Neuronal stem cell (in vitro differentiated cells): ENCODE data around the gene PYCARD.

Source experiments
- DNase-seq: peaks from one replicate; pipeline ENCODE4 v3.0.0-alpha.2; 2013; ENCODE audit warnings: low spot score
- H2AFZ ChIP-seq: one replicate; pipeline ENCODE4 v1.6.1; 2013; ENCODE audit warnings: mild to moderate bottlenecking, low read length, inconsistent platforms
- H2AK5ac ChIP-seq: 2 replicates; pipeline ENCODE4 v1.6.1; 2013; ENCODE audit warnings: low read depth, mild to moderate bottlenecking, inconsistent platforms, low read length, moderate library complexity, mixed read lengths
- H2BK120ac ChIP-seq: 2 replicates; pipeline ENCODE4 v1.6.1; 2013; ENCODE audit warnings: low read depth, mild to moderate bottlenecking, inconsistent platforms, low read length, moderate library complexity, mixed read lengths
- H2BK12ac ChIP-seq: one replicate; pipeline ENCODE4 v1.6.1; 2013; ENCODE audit warnings: low read length, inconsistent platforms
- H2BK15ac ChIP-seq: 2 replicates; pipeline ENCODE4 v1.6.1; 2013; ENCODE audit warnings: mild to moderate bottlenecking, low read length, inconsistent platforms, mixed read lengths
- H2BK5ac ChIP-seq: one replicate; pipeline ENCODE4 v1.6.1; 2013; ENCODE audit warnings: inconsistent platforms, mild to moderate bottlenecking, low read length, moderate library complexity
- H3K14ac ChIP-seq: one replicate; pipeline ENCODE4 v1.6.1; 2013; ENCODE audit warnings: low read length, inconsistent platforms
- H3K18ac ChIP-seq: 2 replicates; pipeline ENCODE4 v1.6.1; 2013; ENCODE audit warnings: low read length, inconsistent platforms
- H3K23ac ChIP-seq: 2 replicates; pipeline ENCODE4 v1.6.1; 2013; ENCODE audit warnings: low read depth, mild to moderate bottlenecking, mixed read lengths, low read length, inconsistent platforms; ENCODE audit not compliant: poor library complexity
- H3K27ac ChIP-seq: replicated peaks from 3 replicates; pipeline ENCODE4 v1.5.1; 2013; ENCODE audit warnings: low read length, inconsistent platforms
- H3K27me3 ChIP-seq, 3 experiments: 2 replicates each; pipeline ENCODE4 v1.6.1; 2013; ENCODE audit warnings: low read length in 3 of 3, mild to moderate bottlenecking in 2 of 3, inconsistent platforms in 1 of 3, low read depth in 1 of 3, mixed read lengths in 1 of 3, moderate library complexity in 1 of 3; ENCODE audit not compliant: control insufficient read depth in 3 of 3, insufficient read depth in 3 of 3
- H3K36me3 ChIP-seq, 2 donors: replicated peaks in 1 of 2; 2 replicates each; pipeline ENCODE4 v1.6.1; 2013; ENCODE audit warnings: low read length in 2 of 2; ENCODE audit not compliant: control insufficient read depth in 2 of 2, insufficient read depth in 2 of 2
- H3K4ac ChIP-seq: 2 replicates; pipeline ENCODE4 v1.6.1; 2013; ENCODE audit warnings: inconsistent platforms, mild to moderate bottlenecking, low read length, moderate library complexity
- H3K4me1 ChIP-seq, 2 donors: 1 replicate in 1 of 2; 2 replicates in 1 of 2; pipeline ENCODE4 v1.6.1; 2013; ENCODE audit warnings: low read length in 2 of 2, low read depth in 1 of 2; ENCODE audit not compliant: control insufficient read depth in 2 of 2, insufficient read depth in 1 of 2
- H3K4me2 ChIP-seq: one replicate; pipeline ENCODE4 v1.6.1; 2013; ENCODE audit warnings: mild to moderate bottlenecking, low read length, inconsistent platforms; ENCODE audit not compliant: insufficient read depth, poor library complexity, severe bottlenecking
- H3K4me3 ChIP-seq, 2 donors: 2 replicates each; pipeline ENCODE4 v1.5.1; 2013; ENCODE audit warnings: low read length in 2 of 2, mild to moderate bottlenecking in 2 of 2, inconsistent platforms in 1 of 2, moderate library complexity in 1 of 2
- H3K79me1 ChIP-seq: one replicate; pipeline ENCODE4 v1.6.1; 2013; ENCODE audit warnings: low read depth, mild to moderate bottlenecking, inconsistent platforms, low read length, moderate library complexity
- H3K9ac ChIP-seq: one replicate; pipeline ENCODE4 v1.6.1; 2013; ENCODE audit warnings: mild to moderate bottlenecking, low read depth, low read length, inconsistent platforms; ENCODE audit not compliant: poor library complexity
- H3K9me3 ChIP-seq, 2 donors: replicated peaks in 1 of 2; 2 replicates each; pipeline versions ENCODE3 to v1.6.1; 2013; ENCODE audit warnings: low read length in 2 of 2, mild to moderate bottlenecking in 2 of 2, inconsistent platforms in 1 of 2, low read depth in 1 of 2, mixed read lengths in 1 of 2, moderate library complexity in 1 of 2; ENCODE audit not compliant: control insufficient read depth in 2 of 2, insufficient read depth in 1 of 2
- H4K8ac ChIP-seq: one replicate; pipeline ENCODE4 v1.6.1; 2013; ENCODE audit warnings: low read depth, mild to moderate bottlenecking, inconsistent platforms, low read length, moderate library complexity
- H4K91ac ChIP-seq: one replicate; pipeline ENCODE4 v1.6.1; 2013; ENCODE audit warnings: low read length, low read depth, mild to moderate bottlenecking, inconsistent platforms; ENCODE audit not compliant: poor library complexity
- WGBS, 2 donors: extraction: QIAGEN DNeasy Blood & Tissue Kit; methylation state at CpG; one replicate each; pipeline ENCODE4 v1.1.7; 2013; ENCODE audit warnings: missing lambda C conversion rate in 2 of 2, mixed read lengths in 1 of 2; ENCODE audit not compliant: insufficient read length in 2 of 2, insufficient replicate concordance in 1 of 2; ENCODE audit errors: extremely low coverage in 2 of 2; 5-methylcytosine and 5-hydroxymethylcytosine counted together

The PYCARD gene

GRCh38 chr16:31213342-31213741, 10.8 kb upstream of the PYCARD start:
- Histone ChIP-seq H3K79me1 (no peaks in the 10 kb centered on the region), H3K23ac (no peak overlapping the region), H3K9ac (no peak overlapping the region), H3K27me3 (peaks cover 24 to 78% (median 50%) of the 10 kb centered on the region in 3 experiments), H2BK12ac (no peak overlapping the region), H3K27ac (no peak overlapping the region), H2BK120ac (no peak overlapping the region), H2AFZ (no peak overlapping the region), H2BK5ac (no peak overlapping the region), H2AK5ac (no peak overlapping the region), H3K4me2 (no peak overlapping the region), H4K8ac (no peak overlapping the region), H2BK15ac (no peak overlapping the region), H3K4me1 (peaks cover 10 to 15% of the 10 kb centered on the region in 2 donors), H3K18ac (no peak overlapping the region), H4K91ac (no peak overlapping the region), H3K36me3 (no peaks in the 10 kb centered on the region), H3K14ac (no peak overlapping the region), H3K4ac (no peak overlapping the region), H3K4me3 (no peak overlapping the region), H3K9me3 (peaks cover 0 to 3% of the 10 kb centered on the region in 2 donors)
- WGBS, 2 donors: no CpG with 5 or more reads among the region's 1 CpG
- DNase-seq: no peak

GRCh38 chr16:31206776-31207175, 4.2 kb upstream of the PYCARD start:
- H3K4me3 ChIP-seq: no peak overlapping the region
- peaks cover 11 to 43% (median 30%) of the 10 kb centered on the region in 3 experiments for H3K27me3 ChIP-seq
- WGBS, 2 donors: no CpG with 5 or more reads among the region's 6 CpGs

GRCh38 chr16:31204871-31205666, 2.5 kb upstream of the PYCARD start:
- Histone ChIP-seq H2BK15ac (no peak overlapping the region), H2BK120ac (no peak overlapping the region), H3K27ac (no peak overlapping the region), H3K79me1 (peaks cover 2% of the 10 kb centered on the region), H3K4me3 (no peak overlapping the region), H3K18ac (no peak overlapping the region), H3K14ac (no peak overlapping the region), H2AFZ (no peak overlapping the region), H4K8ac (no peak overlapping the region), H3K4me2 (no peak overlapping the region), H3K27me3 (peaks cover 14 to 43% (median 36%) of the 10 kb centered on the region in 3 experiments), H3K4me1 (peaks cover 0 to 7% of the 10 kb centered on the region in 2 donors), H2BK12ac (no peak overlapping the region), H3K9me3 (peaks cover 0 to 3% of the 10 kb centered on the region in 2 donors), H2AK5ac (no peak overlapping the region), H4K91ac (no peak overlapping the region), H3K4ac (no peak overlapping the region), H3K36me3 (peaks cover 0 to 2% of the 10 kb centered on the region in 2 donors), H3K23ac (no peak overlapping the region), H2BK5ac (no peak overlapping the region), H3K9ac (no peak overlapping the region)
- WGBS, 2 donors: no CpG with 5 or more reads among the region's 9 CpGs
- no peak for DNase-seq

More at GRCh38 chr16:31206776-31207175, 4.2 kb upstream of the PYCARD start:
- no peak overlapping the region for H4K91ac ChIP-seq
- no peak overlapping the region for H4K8ac ChIP-seq
- no peak overlapping the region for H3K27ac ChIP-seq
- no peak overlapping the region for H3K9ac ChIP-seq
- H3K14ac ChIP-seq: no peak overlapping the region
- H3K4ac ChIP-seq: no peak overlapping the region
- H3K4me1 ChIP-seq: peaks cover 0 to 3% of the 10 kb centered on the region in 2 donors
- H3K23ac ChIP-seq: no peak overlapping the region
- no peak overlapping the region for H2BK120ac ChIP-seq
- H3K79me1 ChIP-seq: peaks cover 2% of the 10 kb centered on the region
- H3K18ac ChIP-seq: no peak overlapping the region
- H3K4me2 ChIP-seq: no peak overlapping the region
- no peak overlapping the region for H2BK12ac ChIP-seq
- DNase-seq: no peak
- H3K36me3 ChIP-seq: no peaks in the 10 kb centered on the region
- H2BK15ac ChIP-seq: no peak overlapping the region
- H3K9me3 ChIP-seq: no peaks in the 10 kb centered on the region
- H2AK5ac ChIP-seq: no peak overlapping the region
- H2BK5ac ChIP-seq: no peak overlapping the region
- no peak overlapping the region for H2AFZ ChIP-seq

- Histone ChIP-seq H2BK12ac (no peak overlapping the region), H3K9me3 (peaks cover 0 to 3% of the 10 kb centered on the region in 2 donors), H3K4me1 (peaks cover 0 to 7% of the 10 kb centered on the region in 2 donors), H4K91ac (peak overlapping the region; percentile 69), H2BK120ac (no peak overlapping the region), H3K4ac (no peak overlapping the region), H3K9ac (peak overlapping the region; percentile 91), H3K23ac (peak overlapping the region; percentile 99), H2BK5ac (no peak overlapping the region), H3K4me2 (peak overlapping the region; percentile 61), H3K79me1 (peaks cover 2% of the 10 kb centered on the region), H3K18ac (peak overlapping the region; percentile 71), H2BK15ac (peak overlapping the region; percentile 51), H3K27ac (no peak overlapping the region), H2AK5ac (peak overlapping the region; percentile 75), H2AFZ (no peak overlapping the region), H3K4me3 (peak overlapping the region in 1 of 2 donors; percentile 74), H3K14ac (peak overlapping the region; percentile 66), H3K27me3 (peaks cover 14 to 36% (median 27%) of the 10 kb centered on the region in 3 experiments), H3K36me3 (peaks cover 10 to 27% of the 10 kb centered on the region in 2 donors), H4K8ac (peak overlapping the region; percentile 32)
- WGBS, 2 donors: no CpG with 5 or more reads among the region's 35 CpGs
- DNase-seq: no peak
Measured at GRCh38 chr16:31201582-31202413, 762 bp downstream of the PYCARD start.
